CD4-positive, alpha-beta memory T cell (primary cell): Measurements from ENCODE around the gene SUSD2. TPM values are rescaled to one million over a fixed set of nuclear protein-coding genes. Genes with fewer than 3 reads are reported as not detected.
"Not testable (repeated sequence)": the region's sequence is repeated elsewhere in the genome, so short reads cannot be mapped to it uniquely, and the experiment has no call there.

ENCODE experiments used
- CTCF ChIA-PET: fragments of 350-600 bp; sonication (Branson Sonifier 250); formaldehyde crosslinking; loops from one replicate; lab custom pipeline; 2021; ENCODE audit warnings: inconsistent platforms; ENCODE audit not compliant: partially characterized antibody; lab: Charles Lee
- POLR2A ChIA-PET: fragments of 350-600 bp; sonication (Branson Sonifier 250); formaldehyde crosslinking; loops from one replicate; lab custom pipeline; 2021; ENCODE audit not compliant: partially characterized antibody; lab: Charles Lee
- DNase-seq, 5 donors: peaks; one replicate each; pipeline versions ENCODE4 v3.0.0 to v3.0.0-alpha.2; 2020 to 2022; ENCODE audit warnings: mixed read lengths in 1 of 5
- H3K27ac ChIP-seq: one replicate; pipeline ENCODE4 v1.7.0; 2013; ENCODE audit warnings: low read depth, low read length
- H3K27me3 ChIP-seq: 2 replicates; pipeline ENCODE4 v1.7.0; 2013; ENCODE audit warnings: mild to moderate bottlenecking, low read length, moderate library complexity; ENCODE audit not compliant: insufficient read depth
- H3K36me3 ChIP-seq: 2 replicates; pipeline ENCODE4 v1.7.0; 2013; ENCODE audit warnings: mild to moderate bottlenecking, low read length, moderate library complexity; ENCODE audit not compliant: insufficient read depth
- H3K4me1 ChIP-seq: 2 replicates; pipeline ENCODE4 v1.7.0; 2013; ENCODE audit warnings: mild to moderate bottlenecking, low read length, moderate library complexity; ENCODE audit not compliant: insufficient read depth
- H3K4me3 ChIP-seq, 2 donors: one replicate each; pipeline ENCODE4 v1.7.0; 2013; ENCODE audit warnings: low read length in 2 of 2, mild to moderate bottlenecking in 1 of 2
- H3K9me3 ChIP-seq, 2 donors: one replicate each; pipeline ENCODE4 v1.7.0; 2013; ENCODE audit warnings: low read length in 2 of 2, control low read depth in 1 of 2; ENCODE audit not compliant: control insufficient read depth in 1 of 2
- H3K27ac Mint-ChIP-seq, 7 donors: one replicate each; pipeline ENCODE4 v1.8.0; 2020 to 2021; ENCODE audit warnings: mixed read lengths in 7 of 7, mild to moderate bottlenecking in 6 of 7, inconsistent platforms in 3 of 7, moderate library complexity in 3 of 7
- H3K27me3 Mint-ChIP-seq, 2 donors: one replicate each; pipeline ENCODE4 v1.8.0; 2020 to 2021; ENCODE audit warnings: mixed read lengths in 2 of 2
- H3K36me3 Mint-ChIP-seq, 2 donors: one replicate each; pipeline ENCODE4 v1.8.0; 2020 to 2021; ENCODE audit warnings: mixed read lengths in 2 of 2, inconsistent platforms in 1 of 2, mild to moderate bottlenecking in 1 of 2
- H3K4me1 Mint-ChIP-seq, 4 donors: one replicate each; pipeline ENCODE4 v1.8.0; 2020 to 2021; ENCODE audit warnings: mixed read lengths in 4 of 4, mild to moderate bottlenecking in 1 of 4
- H3K4me3 Mint-ChIP-seq, 8 donors: one replicate each; pipeline ENCODE4 v1.8.0; 2020 to 2021; ENCODE audit warnings: mixed read lengths in 8 of 8, mild to moderate bottlenecking in 7 of 8, moderate library complexity in 6 of 8, inconsistent platforms in 3 of 8
- H3K9me3 Mint-ChIP-seq, 8 donors: one replicate each; pipeline ENCODE4 v1.8.0; 2020 to 2021; ENCODE audit warnings: mixed read lengths in 8 of 8, mild to moderate bottlenecking in 5 of 8, inconsistent platforms in 3 of 8, moderate library complexity in 1 of 8
- intact Hi-C: fragments of 100-400 bp; cut with micrococcal nuclease; formaldehyde crosslinking; loops from one replicate; pipeline ENCODE4 v1.15.1; 2023
- polyA plus RNA-seq, 2 donors: library from polyadenylated mRNA; unstranded; fragments of 300-500 nt; fragmentation: Illumina TruSeq; gene quantifications; one replicate each; pipeline ENCODE4 v1.2.3, GENCODE V29; 2021
- total RNA-seq, 2 experiments: library from RNA; stranded (reverse); gene quantifications; one replicate each; pipeline ENCODE4 v1.2.3, GENCODE V29; 2021

Gene SUSD2
- total and polyA plus RNA-seq, 4 experiments from 2014 or later: 0.05 to 0.52 (median 0.44) TPM; not detected in 1

DNA sequence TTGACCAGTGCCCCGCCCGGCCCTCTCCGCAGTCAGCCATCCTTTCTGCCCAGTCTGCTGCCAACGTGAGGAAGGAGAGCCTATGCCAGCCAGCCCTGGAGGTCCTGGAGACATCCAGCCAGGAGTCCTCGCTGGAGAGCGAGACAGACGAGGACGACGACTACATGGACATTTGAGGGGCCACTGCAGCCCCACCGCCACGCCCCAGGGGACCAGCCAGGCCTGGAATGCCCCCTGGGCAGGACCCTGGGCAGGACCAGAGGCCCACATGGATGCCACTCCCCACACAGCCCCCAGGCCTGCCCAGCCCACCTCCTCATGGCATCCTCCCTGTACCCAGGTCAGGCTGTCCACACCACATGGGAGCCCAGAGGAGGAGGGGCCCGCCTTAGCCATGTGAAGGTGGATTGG lies 3.3 kb upstream of the SUSD2 start:
- Histone ChIP-seq H3K9me3 (no peaks in the 10 kb centered on the region), H3K4me3 (no peak overlapping the region), H3K36me3 (peaks cover 23% of the 10 kb centered on the region), H3K27me3 (no peaks in the 10 kb centered on the region), H3K4me1 (no peaks in the 10 kb centered on the region), H3K27ac (no peak overlapping the region)
- H3K4me1 Mint-ChIP-seq: no peaks in the 10 kb centered on the region
- no peaks in the 10 kb centered on the region for H3K27me3 Mint-ChIP-seq
- CTCF ChIA-PET: interaction anchor here (0.9 to 8.0 kb wide), 3 partner anchors 23 to 46 kb away, joined by 3 to 111 read pairs (median 104); no protein-coding TSS in a partner anchor
- POLR2A ChIA-PET: interaction anchor here (1.2 kb wide), 1 partner anchor 65 kb away, joined by 3 read pairs; no protein-coding TSS in a partner anchor
- intact Hi-C loops: no loop called here
- DNase-seq: peak in 1 of 5 donors; percentile 7
- H3K27ac Mint-ChIP-seq: no peak overlapping the region
- H3K4me3 Mint-ChIP-seq: no peak overlapping the region
- H3K9me3 Mint-ChIP-seq: no peaks in the 10 kb centered on the region
- peaks cover 0 to 38% of the 10 kb centered on the region in 2 donors for H3K36me3 Mint-ChIP-seq

DNA sequence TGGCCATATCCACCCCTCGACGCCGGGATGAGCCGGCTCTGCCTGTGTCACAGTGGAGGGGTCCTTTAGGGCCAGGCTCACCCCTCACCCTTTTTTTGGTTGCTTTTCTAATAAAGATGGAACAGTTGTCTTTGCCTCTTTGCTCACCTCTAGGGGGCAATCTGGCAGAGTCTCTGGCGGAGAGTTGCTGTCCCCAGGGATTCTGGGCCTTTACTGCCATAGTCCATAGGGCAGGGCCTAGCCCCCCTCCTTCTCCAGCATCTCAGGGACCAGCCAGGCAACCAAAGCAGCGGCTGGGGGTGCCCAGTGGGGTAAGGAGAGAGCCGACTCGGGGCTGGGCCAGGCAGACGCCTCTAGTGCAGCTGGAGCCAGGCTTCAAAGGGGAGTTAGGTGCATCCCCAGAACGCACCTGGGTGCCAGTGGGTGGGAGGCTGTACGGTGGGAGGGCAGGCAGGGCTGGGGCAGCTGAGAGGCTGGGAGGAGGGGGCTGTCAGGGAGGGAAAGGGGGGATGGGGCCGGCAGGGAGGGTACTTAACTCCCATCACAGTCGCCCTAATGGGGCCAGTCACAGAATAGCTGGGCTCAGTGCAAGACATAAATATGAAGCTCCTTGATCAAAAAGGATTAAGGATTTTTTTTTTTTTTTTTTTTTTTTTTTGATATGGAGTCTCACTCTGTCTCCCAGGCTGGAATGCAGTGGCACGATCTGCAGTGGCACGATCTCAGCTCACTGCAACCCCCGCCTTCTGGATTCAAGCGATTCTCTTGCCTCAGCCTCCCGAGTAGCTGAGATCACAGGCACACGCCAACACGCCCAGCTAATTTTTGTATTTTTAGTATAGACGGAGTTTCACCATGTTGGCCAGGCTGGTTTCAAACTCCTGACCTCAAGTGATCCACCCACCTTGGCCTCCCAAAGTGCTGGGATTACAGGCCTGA lies 2.5 kb upstream of the SUSD2 start:
- no peaks in the 10 kb centered on the region for H3K4me1 Mint-ChIP-seq
- Histone ChIP-seq H3K4me1 (no peaks in the 10 kb centered on the region), H3K9me3 (no peaks in the 10 kb centered on the region), H3K4me3 (no peak overlapping the region), H3K27ac (no peak overlapping the region), H3K27me3 (no peaks in the 10 kb centered on the region), H3K36me3 (peaks cover 19% of the 10 kb centered on the region)
- peaks cover 0 to 30% of the 10 kb centered on the region in 2 donors for H3K36me3 Mint-ChIP-seq
- H3K4me3 Mint-ChIP-seq: no peak overlapping the region
- POLR2A ChIA-PET: interaction anchor here (1.2 to 1.3 kb wide), 2 partner anchors 22 to 64 kb away, joined by 3 to 8 read pairs; no protein-coding TSS in a partner anchor
- intact Hi-C loops: no loop called here
- H3K27me3 Mint-ChIP-seq: no peaks in the 10 kb centered on the region
- DNase-seq: peak in 1 of 5 donors; percentile 31
- H3K9me3 Mint-ChIP-seq: no peaks in the 10 kb centered on the region
- CTCF ChIA-PET: interaction anchor here (0.9 to 3.0 kb wide), 3 partner anchors 22 to 46 kb away, joined by 3 to 11 read pairs (median 4); no protein-coding TSS in a partner anchor
- H3K27ac Mint-ChIP-seq: peak overlapping the region in 2 of 7 donors; percentile 3 to 55

DNA sequence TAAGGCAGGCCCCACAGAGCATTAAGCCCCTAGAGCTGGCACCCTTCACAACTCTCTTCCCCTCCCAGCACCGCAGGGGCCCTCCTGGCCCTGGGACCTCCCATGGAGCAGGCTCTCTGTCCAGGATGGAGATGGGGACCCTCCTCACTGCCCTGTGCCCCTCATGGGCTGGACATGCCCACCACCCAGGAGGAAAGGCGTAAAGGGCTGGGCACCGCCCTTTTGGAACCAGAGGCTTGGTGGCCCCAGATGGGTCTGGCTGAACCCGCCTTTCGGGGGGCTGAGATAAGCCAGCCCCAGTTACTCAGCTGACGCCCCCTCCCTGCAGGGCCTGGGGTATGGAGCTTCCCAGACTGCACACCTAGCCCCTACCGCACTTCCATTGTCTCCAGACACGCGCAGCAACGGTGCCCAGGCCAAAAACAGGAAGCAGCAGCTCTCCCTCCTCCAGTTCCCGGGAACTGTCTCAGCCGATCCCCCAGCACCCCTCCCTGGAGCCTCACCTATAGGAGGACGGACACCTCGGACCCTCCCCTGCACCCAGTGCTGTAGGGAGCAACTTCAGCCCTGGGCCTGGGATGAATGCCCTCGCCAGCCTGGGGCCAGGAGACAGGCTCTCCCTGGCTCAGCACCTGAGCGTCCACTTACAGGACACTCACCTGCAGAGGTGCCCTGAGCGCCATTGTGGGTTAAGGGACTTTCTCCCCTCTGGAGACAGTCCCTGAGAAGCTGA lies 1.6 kb upstream of the SUSD2 start:
- H3K36me3 ChIP-seq: peaks cover 18% of the 10 kb centered on the region
- Mint-ChIP-seq H3K4me3 (no peak overlapping the region), H3K4me1 (no peaks in the 10 kb centered on the region), H3K27me3 (no peaks in the 10 kb centered on the region), H3K36me3 (peaks cover 0 to 27% of the 10 kb centered on the region in 2 donors), H3K27ac (peak overlapping the region in 4 of 7 donors; percentile 25 to 66 (median 42)), H3K9me3 (no peaks in the 10 kb centered on the region)
- intact Hi-C loops: no loop called here
- H3K27me3 ChIP-seq: no peaks in the 10 kb centered on the region
- POLR2A ChIA-PET: interaction anchor here (1.2 to 1.8 kb wide), 3 partner anchors 23 to 63 kb away, joined by 3 to 8 read pairs (median 3); no protein-coding TSS in a partner anchor
- H3K4me3 ChIP-seq: no peak overlapping the region
- no peak overlapping the region for H3K27ac ChIP-seq
- CTCF ChIA-PET: interaction anchor here (1.0 to 3.0 kb wide), 2 partner anchors 23 to 47 kb away, joined by 4 to 11 read pairs; no protein-coding TSS in a partner anchor
- no peaks in the 10 kb centered on the region for H3K4me1 ChIP-seq
- peak in 1 of 5 donors; percentile 15 for DNase-seq
- H3K9me3 ChIP-seq: no peaks in the 10 kb centered on the region

DNA sequence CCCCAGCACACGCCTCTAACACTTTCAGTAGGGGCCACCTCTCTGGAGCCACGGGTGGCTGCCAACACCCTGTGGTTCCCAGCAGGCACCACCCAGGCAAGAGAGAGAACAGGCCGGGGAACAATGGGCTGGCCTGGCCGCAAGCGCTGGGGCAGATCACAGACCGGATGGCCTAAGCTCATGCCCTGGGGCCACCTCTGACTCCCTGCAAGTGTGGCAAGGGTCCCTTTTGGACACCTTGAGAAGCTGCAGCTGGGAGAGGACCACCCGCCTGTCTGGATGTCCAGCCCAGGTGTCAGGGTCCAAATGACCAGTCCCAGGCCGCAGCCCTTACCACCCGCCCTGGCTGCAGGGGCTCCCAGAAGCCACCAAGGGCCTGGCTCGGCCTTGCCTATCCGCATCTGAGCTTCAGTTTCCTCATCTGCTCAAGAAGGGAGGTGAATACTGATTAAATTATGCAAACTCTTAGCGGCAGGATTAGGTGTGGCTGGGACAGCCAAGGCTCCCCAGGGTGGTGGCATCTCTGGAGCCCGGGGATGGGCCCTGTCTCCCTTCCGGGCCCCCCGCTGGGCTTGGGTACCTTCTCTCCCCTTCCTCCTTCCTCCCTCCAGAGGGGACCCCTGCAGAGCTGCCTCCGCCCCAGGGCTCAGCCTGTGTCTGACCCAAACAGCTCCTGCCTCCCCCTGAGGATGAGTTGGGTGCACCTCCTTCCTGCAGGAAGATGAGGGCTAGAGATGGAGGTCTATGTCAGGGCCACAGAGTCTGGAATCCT lies 785 bp upstream of the SUSD2 start:
- Histone ChIP-seq H3K9me3 (no peaks in the 10 kb centered on the region), H3K27me3 (no peaks in the 10 kb centered on the region), H3K27ac (no peak overlapping the region), H3K36me3 (peaks cover 11% of the 10 kb centered on the region), H3K4me1 (no peaks in the 10 kb centered on the region), H3K4me3 (no peak overlapping the region)
- no peaks in the 10 kb centered on the region for H3K27me3 Mint-ChIP-seq
- H3K9me3 Mint-ChIP-seq: no peaks in the 10 kb centered on the region
- H3K4me1 Mint-ChIP-seq: no peaks in the 10 kb centered on the region
- peak in 1 of 5 donors; percentile 5 for DNase-seq
- ChIA-PET POLR2A (interaction anchor here (1.1 to 1.8 kb wide), 3 partner anchors 23 to 26 kb away, joined by 3 to 8 read pairs (median 3); no protein-coding TSS in a partner anchor), CTCF (interaction anchor here (1.6 to 3.0 kb wide), 2 partner anchors 8 to 48 kb away, joined by 3 to 11 read pairs; no protein-coding TSS in a partner anchor)
- H3K27ac Mint-ChIP-seq: no peak overlapping the region
- peaks cover 0 to 18% of the 10 kb centered on the region in 2 donors for H3K36me3 Mint-ChIP-seq
- intact Hi-C loops: no loop called here
- H3K4me3 Mint-ChIP-seq: no peak overlapping the region

DNA sequence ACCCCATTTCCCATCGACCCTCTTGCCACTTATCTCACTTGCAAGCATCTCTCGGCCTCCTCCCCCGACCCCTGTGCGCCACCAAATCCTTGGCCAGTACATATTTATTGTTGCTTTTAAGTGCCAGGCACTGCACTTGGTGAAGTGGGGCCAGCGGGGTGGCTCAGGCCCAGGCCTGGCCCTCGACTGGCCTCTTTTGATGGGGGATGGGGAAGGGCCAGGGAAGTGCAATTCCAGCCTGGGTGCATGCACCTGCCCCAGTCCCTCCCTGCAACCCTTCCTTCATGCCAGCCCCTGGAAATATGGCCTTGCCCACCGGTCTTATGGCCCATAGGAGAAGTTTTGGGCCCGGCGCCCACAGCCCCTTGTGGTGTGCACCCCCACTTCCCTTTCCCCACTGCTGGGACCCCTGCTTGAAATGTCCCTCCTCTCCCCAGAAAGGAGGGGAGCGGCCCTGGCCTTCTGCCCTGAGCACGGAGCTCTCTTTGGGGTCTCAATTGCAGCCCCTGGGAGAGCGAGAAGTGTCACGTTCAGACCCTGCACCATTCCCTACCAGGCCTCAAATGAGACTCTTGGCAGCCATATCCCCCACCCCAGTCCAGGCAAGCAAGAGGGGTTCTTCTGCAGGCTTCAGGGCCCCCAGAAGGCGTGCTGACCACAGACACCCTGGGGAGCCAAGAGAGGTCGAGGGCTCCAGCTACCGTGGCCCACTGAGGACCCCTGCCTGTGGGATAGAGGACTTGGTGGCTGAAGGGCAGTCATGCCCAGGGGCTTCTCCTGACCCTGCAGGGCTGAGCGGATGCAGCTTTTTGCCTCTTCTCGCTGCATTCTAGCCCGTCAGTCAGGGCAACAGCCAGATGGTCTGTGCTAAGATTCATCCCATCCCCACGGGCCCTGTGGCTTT lies 961 bp downstream of the SUSD2 start:
- ChIA-PET POLR2A (interaction anchor here (1.2 kb wide), 1 partner anchor 25 kb away, joined by 4 read pairs; no protein-coding TSS in a partner anchor), CTCF (interaction anchor here (1.1 kb wide), 1 partner anchor 49 kb away, joined by 4 read pairs; no protein-coding TSS in a partner anchor)
- Histone ChIP-seq H3K27me3 (no peaks in the 10 kb centered on the region), H3K36me3 (no peaks in the 10 kb centered on the region), H3K27ac (no peak overlapping the region), H3K9me3 (no peaks in the 10 kb centered on the region), H3K4me1 (no peaks in the 10 kb centered on the region), H3K4me3 (no peak overlapping the region)
- no peak for DNase-seq
- Mint-ChIP-seq H3K4me1 (no peaks in the 10 kb centered on the region), H3K36me3 (peaks cover 0 to 6% of the 10 kb centered on the region in 2 donors), H3K27ac (peak overlapping the region in 2 of 7 donors; percentile 16 to 42), H3K27me3 (no peaks in the 10 kb centered on the region), H3K4me3 (no peak overlapping the region), H3K9me3 (no peaks in the 10 kb centered on the region)
- intact Hi-C loops: no loop called here

DNA sequence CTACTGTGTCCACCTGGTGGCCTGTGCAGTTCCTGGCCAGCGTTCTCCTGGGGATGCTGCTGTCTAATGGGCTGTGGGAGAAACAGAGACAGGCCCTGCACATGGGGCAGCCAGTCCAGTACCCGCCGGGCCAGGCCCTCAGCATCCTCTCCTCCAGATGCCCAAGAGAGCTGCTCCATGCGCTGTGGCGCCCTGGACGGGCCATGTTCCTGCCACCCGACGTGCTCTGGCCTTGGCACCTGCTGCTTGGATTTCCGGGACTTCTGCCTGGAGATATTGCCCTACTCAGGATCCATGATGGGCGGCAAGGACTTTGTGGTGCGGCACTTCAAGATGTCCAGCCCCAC lies 1.6 kb downstream of the SUSD2 start:
- POLR2A ChIA-PET: interaction anchor here (1.2 kb wide), 1 partner anchor 26 kb away, joined by 4 read pairs; no protein-coding TSS in a partner anchor
- CTCF ChIA-PET: interaction anchor here (1.1 kb wide), 1 partner anchor 50 kb away, joined by 4 read pairs; no protein-coding TSS in a partner anchor
- H3K27me3 ChIP-seq, H3K27ac ChIP-seq, H3K4me3 ChIP-seq, DNase-seq, H3K36me3 ChIP-seq, H3K4me1 Mint-ChIP-seq, intact Hi-C loops, H3K9me3 Mint-ChIP-seq, H3K27ac Mint-ChIP-seq, H3K36me3 Mint-ChIP-seq, H3K4me1 ChIP-seq, H3K4me3 Mint-ChIP-seq, H3K9me3 ChIP-seq, H3K27me3 Mint-ChIP-seq: not testable (repeated sequence)
